Activated CD4-positive, alpha-beta T cell treated with anti-CD3 and anti-CD28 coated beads, Interleukin-2, amount 50 U/mL, for 24 hours (primary cell): ENCODE results near the gene METRNL.

Source experiments
- DNase-seq, 2 donors: peaks; one replicate each; pipeline ENCODE4 v3.0.0-alpha.2; 2020; ENCODE audit warnings: low read depth in 1 of 2, low spot score in 1 of 2

Gene METRNL

GRCh38 chr17:83078378-83079351 is 744 bp upstream of the METRNL start:
- DNase-seq = no peak

- no peak for DNase-seq
Observed at GRCh38 chr17:83079766-83080578, 563 bp downstream of the METRNL start.

- no peak for DNase-seq
Observed at GRCh38 chr17:83080579-83080857, 1.1 kb downstream of the METRNL start.

- DNase-seq = no peak
Observed at GRCh38 chr17:83080858-83081683, 1.7 kb downstream of the METRNL start.

DNA sequence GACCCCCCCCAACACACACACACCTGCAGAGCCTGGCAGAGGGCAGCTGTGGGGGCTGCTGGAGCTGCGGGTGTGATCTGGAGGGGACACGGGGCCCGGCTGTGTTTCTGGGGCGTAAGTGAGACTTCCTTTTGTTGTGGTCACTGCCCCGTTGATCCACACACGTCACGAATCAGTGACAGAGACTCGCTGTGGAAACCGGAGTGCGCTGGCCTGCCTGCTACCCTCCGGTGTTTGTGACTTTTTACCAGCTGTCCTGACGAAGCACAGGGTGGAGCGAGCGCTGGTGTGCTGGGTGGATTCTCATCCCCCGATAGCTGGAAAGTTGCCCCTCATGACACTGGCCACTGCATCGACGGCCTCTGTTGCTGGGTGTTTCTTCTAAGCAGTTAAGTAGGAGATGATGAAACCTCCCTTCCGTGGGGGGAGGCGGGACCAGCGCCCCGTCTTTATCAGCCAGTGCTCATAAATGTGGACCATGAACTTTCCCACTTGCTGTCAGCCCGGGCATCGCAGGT is 2.3 kb downstream of the METRNL start:
- DNase-seq = no peak

GRCh38 chr17:83082424-83082823 is 3.0 kb downstream of the METRNL start:
- no peak for DNase-seq

GRCh38 chr17:83082909-83083367 is 3.5 kb downstream of the METRNL start:
- no peak for DNase-seq

DNA sequence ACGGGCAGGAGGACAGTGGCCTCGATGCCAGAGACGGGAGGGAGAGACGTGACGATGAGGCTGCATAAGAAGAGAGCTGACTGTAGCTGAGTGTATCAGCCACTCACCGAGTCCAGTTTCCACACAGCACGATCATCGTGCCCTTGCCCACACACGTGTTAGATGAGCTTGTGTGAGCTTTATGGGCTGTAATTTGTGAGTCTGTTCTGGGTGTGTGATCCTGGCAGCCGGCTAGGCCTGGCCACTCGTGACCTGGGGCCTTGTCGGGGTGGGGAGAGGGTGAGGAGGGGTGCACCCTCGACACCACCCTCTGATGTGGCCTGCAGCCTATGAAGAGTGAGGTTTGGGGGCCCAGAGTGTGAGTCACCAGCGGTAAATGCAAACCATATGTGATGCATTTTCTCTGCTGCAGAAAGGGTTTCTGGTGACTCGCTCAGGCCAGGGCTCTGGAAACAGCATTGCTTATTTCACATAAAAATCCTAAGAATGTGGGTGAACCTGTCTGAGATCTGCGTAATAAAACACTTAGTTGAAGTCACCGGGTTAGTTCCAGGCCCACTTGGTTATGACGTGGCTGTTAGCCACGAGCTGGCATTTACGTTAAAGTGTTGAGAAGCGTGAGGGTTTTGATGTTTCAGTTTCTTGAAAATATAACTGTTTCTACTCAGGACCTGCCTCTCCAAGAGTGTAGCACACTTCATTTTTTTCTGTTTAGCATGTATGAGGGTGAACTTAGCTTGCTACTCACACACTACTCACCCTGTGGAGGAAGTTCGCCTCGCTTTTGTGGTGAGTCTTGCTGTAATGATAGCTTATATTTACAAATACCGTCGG is 4.2 kb downstream of the METRNL start:
- peak in 1 of 2 donors; percentile 47 for DNase-seq

GRCh38 chr17:83084214-83084613 is 4.8 kb downstream of the METRNL start:
- DNase-seq = no peak

- DNase-seq = no peak
Observed at GRCh38 chr17:83084621-83085056, 5.2 kb downstream of the METRNL start.

- no peak for DNase-seq
Observed at GRCh38 chr17:83085103-83085502, 5.7 kb downstream of the METRNL start.

DNA sequence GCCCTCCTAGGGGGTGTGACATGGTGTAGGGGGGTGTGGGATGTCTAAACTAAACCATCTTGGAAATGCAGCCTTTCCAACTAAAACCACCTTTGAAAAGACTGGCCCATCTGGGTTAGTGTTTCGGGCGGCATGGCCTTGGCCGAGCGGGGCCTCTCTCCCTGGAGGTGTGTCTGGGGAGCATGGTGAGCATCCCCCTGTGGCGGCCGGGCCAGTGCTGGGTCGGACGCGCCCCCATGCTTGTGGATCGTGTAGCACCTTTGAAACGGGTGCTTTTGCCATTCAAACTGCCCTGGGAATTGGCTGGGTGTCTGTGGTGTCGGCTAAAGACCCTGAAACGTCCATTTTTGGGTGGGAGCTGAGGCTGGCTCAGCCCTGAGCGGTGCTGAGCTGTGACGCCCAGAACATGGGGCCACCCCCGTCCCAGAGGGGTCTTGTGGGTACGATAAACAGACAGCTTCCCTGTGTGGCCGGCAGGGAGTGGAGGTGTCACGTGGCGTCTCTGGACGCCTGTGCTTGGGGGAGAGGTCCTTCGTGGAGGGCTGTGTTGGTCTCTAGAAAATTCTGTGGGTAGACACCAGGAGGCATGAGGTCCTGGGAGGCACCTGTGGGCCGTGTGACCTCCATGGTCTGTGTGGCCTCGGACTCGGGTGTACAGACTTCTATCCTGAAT is 6.3 kb downstream of the METRNL start:
- DNase-seq = no peak

- no peak for DNase-seq
Observed at GRCh38 chr17:83086199-83086880, 6.9 kb downstream of the METRNL start.

GRCh38 chr17:83086907-83087787 is 7.7 kb downstream of the METRNL start:
- DNase-seq = no peak

GRCh38 chr17:83087788-83088360 is 8.5 kb downstream of the METRNL start:
- no peak for DNase-seq

DNA sequence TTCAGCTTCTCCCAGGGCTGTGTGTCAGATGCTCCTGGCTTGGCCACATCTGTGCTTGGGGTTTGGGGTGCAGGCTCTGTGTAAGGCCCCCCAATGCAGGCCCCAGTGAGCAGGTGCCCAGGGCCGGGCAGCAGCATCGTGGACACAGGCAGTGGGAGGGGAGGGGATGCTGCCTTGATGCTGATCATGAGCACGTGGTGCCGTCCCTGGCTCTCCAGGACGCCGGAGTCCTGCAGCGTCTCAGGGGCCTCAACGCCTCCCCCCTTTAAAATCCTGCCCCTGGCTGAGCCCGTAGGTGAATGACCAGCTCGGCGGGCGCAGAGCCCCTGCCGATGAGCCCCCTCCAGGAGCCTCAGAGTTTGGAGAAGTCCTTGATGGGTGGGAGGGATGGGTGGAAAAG is 9.0 kb downstream of the METRNL start:
- DNase-seq = no peak

DNA sequence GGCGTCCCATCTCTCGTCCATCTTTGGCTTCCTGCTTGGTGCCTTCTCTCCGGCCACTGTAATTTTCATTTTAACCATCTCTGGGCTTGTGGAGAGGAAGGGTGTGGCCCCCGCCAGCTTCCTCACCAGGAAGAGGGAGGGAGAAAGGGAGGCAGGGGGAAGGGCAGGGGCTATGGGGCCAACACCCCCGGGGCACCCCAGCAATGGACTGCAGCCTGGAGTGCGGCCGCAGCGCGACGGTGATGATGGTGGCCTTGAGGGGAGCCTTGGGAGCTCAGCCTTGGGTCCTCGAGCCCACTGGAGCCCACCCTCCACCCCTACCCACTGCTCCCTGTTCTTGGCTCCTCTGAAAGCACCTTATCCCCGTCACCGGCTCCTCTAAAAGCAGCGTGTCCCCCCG is 9.5 kb downstream of the METRNL start:
- no peak for DNase-seq
